Measurements from ENCODE around the gene SUSD5.

SUSD5 gene

GRCh38 chr3:33218446-33219174 lies at the start of gene SUSD5:
TSS of gene SUSD5 (minus strand) at chr3:33218810. CDS start at chr3:33218797, 13 bp downstream.
- DNase-seq, result no peak

DNA sequence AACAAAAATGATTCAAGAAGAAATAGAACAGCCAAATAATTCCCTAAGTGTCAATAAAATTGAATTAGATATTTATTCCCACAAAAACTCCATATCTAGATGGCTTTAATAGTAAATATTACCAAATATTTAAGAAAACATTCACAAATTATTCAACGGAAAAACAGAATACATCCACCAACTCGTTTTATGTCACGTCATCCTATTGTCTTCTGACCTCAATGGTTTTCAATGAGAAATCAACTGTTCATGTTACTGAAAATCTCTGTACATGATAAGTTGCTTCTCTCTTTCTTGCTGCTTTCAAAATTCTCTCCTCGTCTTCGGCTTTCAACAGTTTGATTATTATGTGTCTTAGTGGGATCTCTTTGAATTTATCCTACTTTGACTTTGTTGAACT lies 41.5 kb upstream of the SUSD5 start:
- DNase-seq, result no peak

GRCh38 chr3:33256249-33256648 lies 37.6 kb upstream of the SUSD5 start:
- no peak for DNase-seq

GRCh38 chr3:33250712-33251111 lies 32.1 kb upstream of the SUSD5 start:
- DNase-seq, result no peak

GRCh38 chr3:33246786-33247185 lies 28.2 kb upstream of the SUSD5 start:
- no peak for DNase-seq

GRCh38 chr3:33240261-33240660 lies 21.7 kb upstream of the SUSD5 start:
- no peak for DNase-seq

- no peak for DNase-seq
These were observed 20.3 kb upstream of the SUSD5 start for GRCh38 chr3:33238923-33239322.

- DNase-seq, result no peak
These were observed 18.8 kb upstream of the SUSD5 start for GRCh38 chr3:33237439-33237838.

DNA sequence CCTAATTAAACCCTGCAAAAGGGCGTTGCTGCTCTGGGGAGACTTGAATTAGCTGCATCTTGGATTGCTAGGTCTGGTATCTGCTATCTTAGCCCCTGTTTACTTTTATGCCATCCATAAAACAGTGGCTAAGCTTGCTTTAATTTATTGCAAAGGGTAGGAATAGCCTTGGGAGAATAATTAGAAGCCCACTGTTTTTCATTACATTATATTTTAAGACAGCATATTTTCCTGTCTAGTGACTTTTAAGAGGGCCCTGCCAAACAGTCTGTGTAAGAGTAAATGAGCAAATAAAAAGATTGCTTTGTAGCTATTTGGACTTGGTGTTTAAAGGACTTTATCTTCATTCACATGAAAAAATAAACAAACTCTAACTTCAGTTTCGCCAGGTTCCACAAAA lies 17.4 kb upstream of the SUSD5 start:
- no peak for DNase-seq

- DNase-seq, result no peak
These were observed 15.3 kb upstream of the SUSD5 start for GRCh38 chr3:33233884-33234283.

DNA sequence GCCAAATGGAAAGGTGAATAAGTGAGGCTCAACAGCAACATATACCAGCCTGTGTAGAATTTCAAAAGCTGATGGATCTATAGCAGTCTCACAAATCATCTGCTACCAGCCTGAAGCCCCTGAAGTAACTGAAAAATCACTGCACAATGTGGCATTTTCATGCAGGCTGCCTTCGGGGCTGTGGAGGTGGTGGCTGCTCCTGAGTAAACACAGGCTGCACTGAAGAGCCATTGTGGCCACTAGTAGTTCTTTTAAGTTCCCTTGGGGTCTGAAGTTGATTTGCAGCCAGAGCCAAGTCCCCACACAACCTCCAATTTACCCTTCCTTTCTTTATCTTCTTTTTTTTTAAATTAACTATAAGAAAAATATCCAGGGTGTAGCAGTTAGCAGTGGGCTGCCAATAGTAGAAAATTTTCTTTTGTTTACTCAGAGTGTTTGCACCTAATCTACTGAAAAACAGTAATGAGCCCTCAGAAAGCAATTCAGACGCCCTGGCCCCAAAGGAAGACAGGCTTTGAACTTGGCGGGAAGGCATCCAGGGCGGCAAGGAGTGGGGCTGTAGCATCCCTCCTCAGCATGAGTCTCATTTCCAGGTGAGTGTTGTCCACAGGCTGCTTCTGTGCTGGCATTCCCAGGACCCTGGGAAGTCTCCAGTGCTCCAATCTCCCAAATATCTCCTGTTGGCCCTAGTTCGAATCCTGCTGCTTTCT lies 13.3 kb upstream of the SUSD5 start:
- no peak for DNase-seq

GRCh38 chr3:33229947-33230346 lies 11.3 kb upstream of the SUSD5 start:
- DNase-seq, result no peak

- no peak for DNase-seq
These were observed 10.5 kb upstream of the SUSD5 start for GRCh38 chr3:33229066-33229465.

DNA sequence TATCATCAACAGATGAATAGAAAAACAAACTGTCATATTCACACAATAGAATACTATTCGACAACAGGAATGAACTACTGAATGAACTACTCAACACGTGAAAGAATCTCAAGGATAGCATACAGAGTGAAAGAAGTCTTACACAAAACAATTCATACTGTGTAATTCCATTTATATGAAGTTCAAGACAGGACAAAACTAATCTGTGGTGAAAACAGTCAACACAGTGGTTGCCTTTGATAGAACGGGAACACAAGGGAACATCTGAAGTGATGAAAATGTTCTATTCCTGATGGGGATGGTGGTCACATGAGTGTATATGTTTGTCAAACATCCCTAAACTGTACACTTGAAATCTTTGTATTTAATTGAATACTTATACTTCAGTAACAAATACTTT lies 2.6 kb upstream of the SUSD5 start:
- DNase-seq, result no peak

DNA sequence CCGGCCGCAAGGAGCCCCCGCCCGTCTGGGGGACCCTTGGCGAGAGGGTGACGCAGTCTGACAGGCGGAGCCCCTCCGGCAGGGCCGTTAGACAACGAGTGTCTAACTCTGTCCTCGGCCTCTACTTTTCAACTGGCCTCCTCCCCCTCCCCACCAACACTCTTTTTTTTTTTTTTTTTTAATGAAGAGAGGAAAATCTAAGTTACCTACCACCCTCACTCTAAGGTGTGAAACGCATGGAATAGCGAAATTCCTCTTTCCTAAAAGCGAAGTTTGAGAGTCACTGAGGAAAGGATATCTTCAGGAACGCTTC lies 521 bp upstream of the SUSD5 start:
- no peak for DNase-seq

GRCh38 chr3:33217866-33218445 lies 654 bp downstream of the SUSD5 start:
- no peak for DNase-seq

DNA sequence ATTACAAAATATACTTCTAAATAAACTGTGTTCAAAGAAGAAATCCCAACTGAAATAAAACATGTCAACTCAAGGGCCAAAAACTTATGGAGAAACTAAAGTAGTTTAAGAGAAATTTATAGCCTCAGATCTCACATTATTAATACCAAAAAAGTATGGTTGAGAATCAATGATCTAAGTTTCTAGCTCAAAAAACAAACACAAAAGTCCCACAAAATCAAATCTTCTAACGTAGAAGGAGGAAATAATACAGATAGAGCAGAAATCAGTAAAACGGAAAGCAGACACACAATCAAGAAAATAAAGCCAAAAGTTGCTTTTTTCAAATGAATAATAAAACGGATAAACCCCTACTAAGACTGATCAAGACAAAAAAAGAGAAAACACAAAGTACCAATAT lies 2.9 kb downstream of the SUSD5 start:
- DNase-seq, result no peak

DNA sequence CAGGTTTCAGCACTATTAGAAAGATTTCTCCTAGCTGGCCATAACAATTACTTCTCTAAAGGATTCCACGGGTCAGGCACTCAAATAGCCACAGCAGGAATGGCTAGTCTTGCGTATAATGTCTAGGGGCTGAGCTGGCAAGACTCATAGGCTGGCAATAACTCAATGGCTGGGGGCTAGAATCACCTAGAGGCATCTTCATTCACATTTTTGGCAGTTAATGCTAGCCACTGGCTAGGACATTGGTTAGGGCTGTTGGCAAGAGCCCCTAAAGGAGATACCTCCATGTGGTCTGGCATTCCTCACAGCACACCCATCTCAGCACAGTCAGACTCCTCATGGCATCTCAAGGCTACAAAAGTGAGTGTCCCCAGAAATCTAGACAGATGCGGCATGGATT lies 6.2 kb downstream of the SUSD5 start:
- no peak for DNase-seq

GRCh38 chr3:33211444-33211843 lies 7.2 kb downstream of the SUSD5 start:
- no peak for DNase-seq

- DNase-seq, result no peak
These were observed 9.3 kb downstream of the SUSD5 start for GRCh38 chr3:33209357-33209756.

- no peak for DNase-seq
These were observed 15.7 kb downstream of the SUSD5 start for GRCh38 chr3:33202711-33203457.

DNA sequence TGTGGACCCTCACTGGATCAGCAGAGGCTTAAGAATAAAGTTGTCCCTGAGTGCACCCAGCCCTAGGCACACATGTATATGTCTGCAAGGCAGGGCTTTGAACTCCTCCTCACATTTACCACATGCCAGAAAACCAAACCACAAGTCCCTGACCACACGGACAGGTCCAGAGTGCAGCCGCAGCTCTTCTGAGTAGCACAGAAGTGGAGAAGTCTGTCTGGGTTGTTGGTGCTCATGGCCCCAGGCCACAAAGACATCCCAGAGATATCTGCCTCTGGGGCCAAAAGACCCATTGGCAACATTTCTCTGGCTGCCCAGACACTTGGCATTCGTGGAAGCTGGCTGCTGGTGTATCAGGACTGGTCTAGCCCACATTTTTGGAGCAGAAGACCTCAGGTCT lies 17.4 kb downstream of the SUSD5 start:
- DNase-seq, result no peak

DNA sequence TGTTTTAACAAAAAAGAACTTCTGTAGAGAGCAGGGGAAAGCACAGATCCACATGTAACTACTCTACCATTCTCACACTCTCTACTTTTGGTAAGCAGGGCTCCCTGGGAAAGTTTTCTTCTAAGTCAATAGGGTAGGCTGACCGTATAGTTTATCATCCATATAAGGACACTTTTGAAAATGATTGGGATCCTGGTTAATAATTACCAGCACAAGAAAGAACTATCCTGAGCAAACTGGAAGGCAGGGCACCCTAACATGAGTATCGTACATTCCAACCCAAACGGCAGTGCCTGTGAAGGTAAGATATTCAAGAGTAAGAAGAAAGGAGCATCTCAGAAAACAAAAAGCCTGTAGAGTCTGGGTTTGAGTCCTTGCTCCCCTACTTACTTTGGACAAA lies 22.1 kb downstream of the SUSD5 start:
- no peak for DNase-seq

DNA sequence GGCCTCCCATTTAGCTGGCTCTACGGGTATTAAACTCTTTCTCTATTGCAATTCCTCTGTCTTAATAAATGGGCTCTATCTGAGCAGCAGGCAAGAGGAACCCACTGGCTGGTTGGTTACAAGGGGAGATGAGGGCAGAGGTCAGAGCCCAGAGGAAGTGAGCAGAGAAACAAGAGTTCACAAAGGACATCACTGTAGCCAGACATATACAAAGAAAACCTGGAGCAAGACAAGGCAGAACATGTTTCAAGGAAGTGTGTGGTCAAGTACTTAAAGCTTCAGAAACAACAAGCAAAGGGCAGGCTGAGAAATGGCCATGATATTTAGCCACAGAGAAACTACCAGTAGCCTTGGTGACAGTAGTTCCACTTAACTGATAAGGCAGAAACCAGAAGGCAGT lies 24.3 kb downstream of the SUSD5 start:
- DNase-seq, result no peak

Data from activated CD4-positive, CD25-positive, alpha-beta regulatory T cell treated with anti-CD3 and anti-CD28 coated beads, Interleukin-2, amount 50 U/mL, for 72 hours (primary cell).